HFFc6 (cell line): ENCODE data around the gene PAPPA2. TPM values are rescaled to one million over a fixed set of nuclear protein-coding genes. Genes with fewer than 3 reads are reported as not detected.
"Not testable (repeated sequence)": the region's sequence is repeated elsewhere in the genome, so short reads cannot be mapped to it uniquely, and the experiment has no call there.

Experiments used
- DNase-seq: peaks from one replicate; pipeline ENCODE4 v3.0.0-alpha.2; 2018
- H3K27ac Mint-ChIP-seq: 2 replicates; pipeline ENCODE4 v1.8.0; 2020; ENCODE audit warnings: mild to moderate bottlenecking, mixed read lengths
- H3K27me3 Mint-ChIP-seq: 2 replicates; pipeline ENCODE4 v1.8.0; 2021; ENCODE audit warnings: mild to moderate bottlenecking, moderate library complexity, mixed read lengths; ENCODE audit not compliant: insufficient read depth
- H3K36me3 Mint-ChIP-seq: 2 replicates; pipeline ENCODE4 v1.8.0; 2021; ENCODE audit warnings: low read depth, mixed read lengths
- H3K4me1 Mint-ChIP-seq: 2 replicates; pipeline ENCODE4 v1.8.0; 2020; ENCODE audit warnings: low read depth, mixed read lengths
- H3K4me3 Mint-ChIP-seq: 2 replicates; pipeline ENCODE4 v1.8.0; 2020; ENCODE audit warnings: mild to moderate bottlenecking, moderate library complexity, mixed read lengths
- H3K9me3 Mint-ChIP-seq: 2 replicates; pipeline ENCODE4 v1.8.0; 2020; ENCODE audit warnings: mild to moderate bottlenecking, mixed read lengths
- total RNA-seq, 6 experiments: library from RNA; stranded (reverse); fragmentation: NEBNext Ultra II Directional; extraction: Animal tissue kit (Norgen Biotek cat#: 25700); gene quantifications; 2 replicates in 1 of 6; 3 replicates in 5 of 6; pipeline ENCODE4 v1.2.3, GENCODE V29; 2021
- TF ChIP-seq, protein P1 (sequence below): fragments of 200-600 bp; sonication (generic); IDR thresholded peaks from 2 replicates; pipeline ENCODE4 v1.5.0; 2021; ENCODE audit warnings: antibody characterized with exemption, mild to moderate bottlenecking

PAPPA2 gene
- total RNA-seq, 6 experiments from 2014 or later, result 0.16 to 1.1 (median 0.42) TPM

- Mint-ChIP-seq H3K27ac (no peak overlapping the region), H3K36me3 (no peaks in the 10 kb centered on the region), H3K4me1 (no peaks in the 10 kb centered on the region), H3K27me3 (no peaks in the 10 kb centered on the region), H3K9me3 (peaks cover 41% of the 10 kb centered on the region), H3K4me3 (no peak overlapping the region)
- DNase-seq, result no peak
- TF ChIP-seq, protein P1, sequence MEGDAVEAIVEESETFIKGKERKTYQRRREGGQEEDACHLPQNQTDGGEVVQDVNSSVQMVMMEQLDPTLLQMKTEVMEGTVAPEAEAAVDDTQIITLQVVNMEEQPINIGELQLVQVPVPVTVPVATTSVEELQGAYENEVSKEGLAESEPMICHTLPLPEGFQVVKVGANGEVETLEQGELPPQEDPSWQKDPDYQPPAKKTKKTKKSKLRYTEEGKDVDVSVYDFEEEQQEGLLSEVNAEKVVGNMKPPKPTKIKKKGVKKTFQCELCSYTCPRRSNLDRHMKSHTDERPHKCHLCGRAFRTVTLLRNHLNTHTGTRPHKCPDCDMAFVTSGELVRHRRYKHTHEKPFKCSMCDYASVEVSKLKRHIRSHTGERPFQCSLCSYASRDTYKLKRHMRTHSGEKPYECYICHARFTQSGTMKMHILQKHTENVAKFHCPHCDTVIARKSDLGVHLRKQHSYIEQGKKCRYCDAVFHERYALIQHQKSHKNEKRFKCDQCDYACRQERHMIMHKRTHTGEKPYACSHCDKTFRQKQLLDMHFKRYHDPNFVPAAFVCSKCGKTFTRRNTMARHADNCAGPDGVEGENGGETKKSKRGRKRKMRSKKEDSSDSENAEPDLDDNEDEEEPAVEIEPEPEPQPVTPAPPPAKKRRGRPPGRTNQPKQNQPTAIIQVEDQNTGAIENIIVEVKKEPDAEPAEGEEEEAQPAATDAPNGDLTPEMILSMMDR, result no peak
Observed at GRCh38 chr1:176744142-176744541, 281.2 kb downstream of the PAPPA2 start.

DNA sequence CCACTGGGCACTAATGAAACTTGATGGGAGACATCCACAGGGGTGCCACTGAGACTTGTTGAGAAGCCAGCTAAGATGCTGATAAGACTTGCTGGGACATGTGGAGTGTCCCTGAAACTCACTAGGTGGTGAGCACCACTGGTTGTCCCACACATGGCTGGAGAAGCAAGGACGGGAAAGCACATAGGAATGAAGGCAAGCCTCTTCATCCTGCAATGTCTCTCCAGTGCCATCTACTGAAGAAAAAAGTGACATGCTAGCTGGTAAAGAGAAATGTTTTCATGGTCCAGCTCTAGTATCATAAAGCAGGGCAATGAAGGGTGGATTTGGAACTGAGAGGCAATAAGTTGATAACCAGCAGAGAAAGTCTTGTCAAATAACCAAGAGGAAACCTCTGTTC lies 283.0 kb downstream of the PAPPA2 start:
- no peaks in the 10 kb centered on the region for H3K27me3 Mint-ChIP-seq
- no peak overlapping the region for H3K4me3 Mint-ChIP-seq
- no peaks in the 10 kb centered on the region for H3K36me3 Mint-ChIP-seq
- H3K4me1 Mint-ChIP-seq, result no peaks in the 10 kb centered on the region
- TF ChIP-seq, protein P1, result no peak
- DNase-seq, result no peak
- H3K27ac Mint-ChIP-seq, result no peak overlapping the region
- peaks cover 30% of the 10 kb centered on the region for H3K9me3 Mint-ChIP-seq

DNA sequence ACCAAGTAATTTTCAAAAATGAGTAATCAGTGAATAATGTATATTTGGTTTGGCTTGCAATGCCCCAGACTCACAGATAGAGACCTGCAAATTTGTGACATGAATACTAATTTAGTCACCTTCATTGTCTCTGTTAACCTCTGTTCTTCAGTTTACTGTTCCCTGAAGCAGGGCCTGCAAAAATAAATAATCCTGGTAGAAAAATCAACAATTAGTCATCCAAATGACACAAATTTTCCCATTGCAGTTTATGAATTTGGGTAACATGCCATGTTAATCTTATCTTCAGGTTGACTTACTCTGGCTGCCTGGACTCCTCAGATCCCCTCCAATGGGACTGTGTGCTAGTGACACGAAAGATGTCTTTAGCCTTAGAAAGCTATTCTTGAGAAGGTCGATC lies 289.5 kb downstream of the PAPPA2 start:
- DNase-seq, result no peak
- peaks cover 24% of the 10 kb centered on the region for H3K9me3 Mint-ChIP-seq
- TF ChIP-seq, protein P1, result no peak
- no peaks in the 10 kb centered on the region for H3K27me3 Mint-ChIP-seq
- H3K36me3 Mint-ChIP-seq, result no peaks in the 10 kb centered on the region
- H3K27ac Mint-ChIP-seq, result no peak overlapping the region
- H3K4me3 Mint-ChIP-seq, result no peak overlapping the region
- no peaks in the 10 kb centered on the region for H3K4me1 Mint-ChIP-seq

- no peaks in the 10 kb centered on the region for H3K4me1 Mint-ChIP-seq
- H3K9me3 Mint-ChIP-seq, result peaks cover 34% of the 10 kb centered on the region
- H3K27me3 Mint-ChIP-seq, result no peaks in the 10 kb centered on the region
- H3K4me3 Mint-ChIP-seq, result no peak overlapping the region
- H3K27ac Mint-ChIP-seq, result no peak overlapping the region
- H3K36me3 Mint-ChIP-seq, result no peaks in the 10 kb centered on the region
- DNase-seq, result no peak
- TF ChIP-seq, protein P1, result no peak
Observed at GRCh38 chr1:176754676-176755075, 291.7 kb downstream of the PAPPA2 start.

DNA sequence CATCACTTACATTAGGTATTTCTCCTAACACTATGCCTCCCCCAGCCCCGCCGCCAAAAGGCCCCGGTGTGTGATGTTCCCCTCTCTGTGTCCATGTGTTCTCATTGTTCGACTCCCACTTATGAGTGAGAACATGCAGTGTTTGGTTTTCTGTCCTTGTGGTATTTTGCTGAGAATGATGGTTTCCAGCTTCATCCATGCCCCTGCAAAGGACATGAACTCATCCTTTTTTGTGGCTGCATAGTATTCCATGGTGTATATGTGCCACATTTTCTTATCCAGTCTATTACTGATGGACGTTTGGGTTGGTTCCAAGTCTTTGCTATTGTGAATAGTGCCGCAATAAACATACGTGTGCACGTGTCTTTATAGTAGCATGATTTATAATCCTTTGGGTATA lies 293.8 kb downstream of the PAPPA2 start:
- H3K9me3 Mint-ChIP-seq, result peaks cover 41% of the 10 kb centered on the region
- H3K4me1 Mint-ChIP-seq, H3K27ac Mint-ChIP-seq, H3K27me3 Mint-ChIP-seq, H3K4me3 Mint-ChIP-seq, DNase-seq, H3K36me3 Mint-ChIP-seq: not testable (repeated sequence)

DNA sequence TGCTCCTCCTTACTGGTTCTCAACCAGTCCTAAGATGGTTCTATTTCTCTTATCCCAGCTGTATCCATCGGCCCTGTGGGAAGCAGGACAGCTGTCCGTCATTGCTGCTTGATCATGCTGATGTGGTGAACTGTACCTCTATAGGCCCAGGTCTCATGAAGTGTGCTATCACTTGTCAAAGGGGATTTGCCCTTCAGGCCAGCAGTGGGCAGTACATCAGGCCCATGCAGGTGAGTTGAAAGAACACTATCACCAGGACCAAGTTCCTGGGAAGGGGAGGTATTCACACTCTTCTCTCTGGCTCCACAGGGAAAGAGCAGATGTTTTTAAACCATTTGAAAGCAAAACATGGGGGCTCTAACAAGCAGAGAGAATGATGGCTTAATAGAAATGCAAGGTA lies 302.6 kb downstream of the PAPPA2 start:
- no peak for DNase-seq
- TF ChIP-seq, protein P1, result no peak
- H3K27ac Mint-ChIP-seq, result no peak overlapping the region
- H3K36me3 Mint-ChIP-seq, result peaks cover 4% of the 10 kb centered on the region; the same call in 1 of the 2 replicates
- H3K4me3 Mint-ChIP-seq, result no peak overlapping the region
- no peaks in the 10 kb centered on the region; the same call in none of the 2 replicates for H3K27me3 Mint-ChIP-seq
- no peaks in the 10 kb centered on the region for H3K4me1 Mint-ChIP-seq
- H3K9me3 Mint-ChIP-seq, result peaks cover 66% of the 10 kb centered on the region
